Testis (tissue), 2 donors: Measurements from ENCODE around the gene TCF12.

Source experiments
- CTCF ChIP-seq, 3 experiments: fragments of 450-650 bp in 2 of 3; fragments of 200-600 bp in 1 of 3; sonication (generic) in 1 of 3; IDR thresholded peaks; one replicate each; pipeline ENCODE4 v1.5.1; 2016 to 2019; ENCODE audit warnings: antibody characterized with exemption in 3 of 3, mild to moderate bottlenecking in 2 of 3, moderate library complexity in 1 of 3
- POLR2A ChIP-seq: fragments of 450-650 bp; IDR thresholded peaks from one replicate; pipeline ENCODE4 v1.6.1; 2017; ENCODE audit warnings: antibody characterized with exemption, mild to moderate bottlenecking, moderate library complexity

GRCh38 chr15:57330619-57331340 lies 412.3 kb downstream of the TCF12 start:
- TF ChIP-seq CTCF (IDR thresholded peaks at IDR 0.05) (no peak), POLR2A (no peak)
